K562 treated with DMSO at 1 percent for 4 hours (cell line): ENCODE results near the gene RSPH3. TPM values are rescaled to one million over a fixed set of nuclear protein-coding genes. Genes with fewer than 3 reads are reported as not detected.

Experiments
- total RNA-seq: library from RNA; unstranded; fragments of 300-600 nt; gene quantifications from 2 replicates; pipeline ENCODE4 v1.2.3, GENCODE V29; 2022; ENCODE audit not compliant: insufficient read depth

The RSPH3 gene, protein sequence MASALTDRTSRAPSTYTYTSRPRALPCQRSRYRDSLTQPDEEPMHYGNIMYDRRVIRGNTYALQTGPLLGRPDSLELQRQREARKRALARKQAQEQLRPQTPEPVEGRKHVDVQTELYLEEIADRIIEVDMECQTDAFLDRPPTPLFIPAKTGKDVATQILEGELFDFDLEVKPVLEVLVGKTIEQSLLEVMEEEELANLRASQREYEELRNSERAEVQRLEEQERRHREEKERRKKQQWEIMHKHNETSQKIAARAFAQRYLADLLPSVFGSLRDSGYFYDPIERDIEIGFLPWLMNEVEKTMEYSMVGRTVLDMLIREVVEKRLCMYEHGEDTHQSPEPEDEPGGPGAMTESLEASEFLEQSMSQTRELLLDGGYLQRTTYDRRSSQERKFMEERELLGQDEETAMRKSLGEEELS
- 4.5 and 5.4 TPM in 2 replicates for total RNA-seq

DNA sequence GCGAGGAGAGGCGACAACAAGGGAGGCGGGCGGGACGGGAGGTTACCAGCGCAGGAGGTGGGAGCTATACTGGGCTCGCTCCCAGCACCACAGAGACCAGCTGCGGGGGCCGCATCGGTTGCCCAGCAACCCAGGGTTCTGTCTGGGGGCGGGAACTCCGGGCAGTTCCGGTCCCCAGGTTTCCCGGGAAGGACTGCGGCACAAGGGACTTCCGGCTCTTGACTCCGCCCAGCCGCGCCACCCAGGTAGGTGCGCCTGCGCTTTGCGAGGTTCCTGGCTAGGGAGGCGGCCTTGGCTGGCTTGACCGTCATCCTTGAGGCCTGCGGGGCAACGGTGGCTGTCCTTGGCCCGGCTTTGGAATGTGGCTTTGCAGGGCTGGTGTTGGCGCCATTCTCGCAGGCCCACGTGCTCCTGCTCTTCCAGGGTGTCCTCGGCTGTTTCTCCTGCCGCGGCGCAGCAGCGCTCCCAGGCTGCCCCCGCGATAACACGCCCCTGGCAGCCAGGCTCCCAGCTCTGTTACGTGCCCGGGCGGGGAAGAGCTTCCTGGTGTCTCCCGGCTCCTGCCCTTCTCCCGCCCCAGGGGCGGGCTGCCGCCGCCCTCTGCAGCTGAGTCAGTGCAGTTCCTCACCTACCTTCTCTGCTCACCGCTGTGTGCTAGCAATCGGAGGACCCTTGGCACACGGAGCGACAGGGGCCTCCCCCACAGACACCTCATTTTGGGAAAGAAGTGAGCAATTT, at the start of gene RSPH3:
RSPH3 (minus strand) TSS at position 537 of the 738 bp plus-strand sequence. CDS start 652 bp downstream, outside the sequence.

DNA sequence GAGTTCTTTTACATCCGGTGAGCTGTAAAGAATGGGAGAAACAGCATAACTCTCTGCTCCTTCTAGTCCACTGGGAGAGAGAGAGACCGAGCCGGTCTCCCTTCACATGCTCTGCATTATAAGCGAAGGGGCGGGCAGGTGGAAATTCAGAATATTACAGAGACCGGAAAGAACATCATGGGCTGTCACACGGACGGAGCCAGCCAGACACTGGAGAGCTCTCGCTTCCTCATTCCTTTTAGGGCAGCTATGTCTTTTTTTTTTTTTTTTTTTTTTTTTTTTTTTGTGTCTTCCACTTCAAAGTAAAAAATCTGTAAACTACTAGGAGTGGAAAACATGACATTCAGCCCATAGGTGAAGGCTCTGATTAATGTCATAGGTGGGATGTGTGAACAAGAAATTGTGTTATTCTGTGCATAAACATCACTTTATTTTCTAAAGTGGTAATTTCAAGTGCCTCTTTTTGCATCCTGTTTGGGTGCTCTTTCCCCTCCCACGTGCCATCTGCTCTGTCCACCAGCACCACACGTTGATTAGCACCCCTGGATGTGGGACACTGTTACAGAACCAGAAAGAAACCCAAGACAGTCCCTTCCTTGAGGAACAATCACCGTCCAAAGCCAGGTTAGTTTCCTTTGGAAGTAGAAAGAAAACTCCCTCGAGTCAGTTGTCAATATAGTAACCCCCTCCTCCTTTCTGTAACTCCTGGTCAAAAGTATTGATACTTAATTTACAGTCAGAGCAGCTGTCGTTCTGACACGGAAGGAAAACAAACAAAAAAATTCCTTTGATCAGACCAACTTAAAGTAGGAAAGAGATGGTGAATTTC, 45.1 kb upstream of the RSPH3 start, which contains the start of gene TAGAP:
TAGAP (minus strand) TSS at position 93 of the 829 bp plus-strand sequence. CDS start 845 bp downstream, outside the sequence.

Other genes with a start within 250 kb of the RSPH3 start
- 132 and 144 TPM in 2 replicates for gene EZR, start 180.8 kb downstream of the RSPH3 start, total RNA-seq
- not detected in 2 replicates for gene TAGAP, start 44.8 kb upstream of the RSPH3 start, total RNA-seq
- gene FNDC1, start 169.2 kb upstream of the RSPH3 start, total RNA-seq = not detected in 2 replicates